A673 (cell line): Measurements from ENCODE around the gene ATP2C1.

Experiments used
- EZH2 ChIP-seq: fragments of 200-600 bp; sonication (generic); IDR thresholded peaks from 2 replicates; pipeline ENCODE4 v1.6.1; 2017; ENCODE audit warnings: borderline replicate concordance, low read depth, mild to moderate bottlenecking, mixed read lengths, antibody characterized with exemption, low read length; ENCODE audit not compliant: poor library complexity, severe bottlenecking
- TF ChIP-seq, protein P1 (sequence below): fragments of 300-800, 200-600 bp; sonication (generic); conservative IDR thresholded peaks from 2 replicates; pipeline ENCODE4 v1.5.1; 2017; ENCODE audit warnings: low read depth, mild to moderate bottlenecking, antibody characterized with exemption, low read length, moderate library complexity, mixed read lengths

DNA sequence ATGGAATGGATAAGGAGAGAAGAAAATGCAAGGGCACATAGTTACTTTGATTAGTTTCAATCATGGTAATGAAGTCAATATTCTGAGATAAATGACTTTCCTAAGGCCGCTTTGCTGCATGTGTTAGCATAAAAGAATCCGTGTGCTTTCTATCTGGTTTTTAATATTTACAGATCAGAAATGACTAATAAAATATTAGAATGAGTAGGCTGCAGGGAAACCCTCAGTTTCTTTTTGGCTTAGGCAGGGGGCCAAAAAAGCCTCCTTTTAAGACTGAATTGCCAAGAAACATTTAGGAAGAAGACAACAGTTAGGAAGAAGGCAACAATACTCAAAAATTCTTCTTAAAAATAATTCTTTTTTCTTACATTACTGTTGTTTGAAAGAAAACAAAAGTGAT lies 144.4 kb downstream of the ATP2C1 start:
- TF ChIP-seq, protein P1, sequence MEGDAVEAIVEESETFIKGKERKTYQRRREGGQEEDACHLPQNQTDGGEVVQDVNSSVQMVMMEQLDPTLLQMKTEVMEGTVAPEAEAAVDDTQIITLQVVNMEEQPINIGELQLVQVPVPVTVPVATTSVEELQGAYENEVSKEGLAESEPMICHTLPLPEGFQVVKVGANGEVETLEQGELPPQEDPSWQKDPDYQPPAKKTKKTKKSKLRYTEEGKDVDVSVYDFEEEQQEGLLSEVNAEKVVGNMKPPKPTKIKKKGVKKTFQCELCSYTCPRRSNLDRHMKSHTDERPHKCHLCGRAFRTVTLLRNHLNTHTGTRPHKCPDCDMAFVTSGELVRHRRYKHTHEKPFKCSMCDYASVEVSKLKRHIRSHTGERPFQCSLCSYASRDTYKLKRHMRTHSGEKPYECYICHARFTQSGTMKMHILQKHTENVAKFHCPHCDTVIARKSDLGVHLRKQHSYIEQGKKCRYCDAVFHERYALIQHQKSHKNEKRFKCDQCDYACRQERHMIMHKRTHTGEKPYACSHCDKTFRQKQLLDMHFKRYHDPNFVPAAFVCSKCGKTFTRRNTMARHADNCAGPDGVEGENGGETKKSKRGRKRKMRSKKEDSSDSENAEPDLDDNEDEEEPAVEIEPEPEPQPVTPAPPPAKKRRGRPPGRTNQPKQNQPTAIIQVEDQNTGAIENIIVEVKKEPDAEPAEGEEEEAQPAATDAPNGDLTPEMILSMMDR: no peak
- TF ChIP-seq EZH2: no peak
